Right atrium auricular region (tissue), 2 donors: ENCODE measurements around the gene CCDC116. TPM values are rescaled to one million over a fixed set of nuclear protein-coding genes. Genes with fewer than 3 reads are reported as not detected.
"Not testable (repeated sequence)": the region's sequence is repeated elsewhere in the genome, so short reads cannot be mapped to it uniquely, and the experiment has no call there.

Experiments
- DNase-seq: peaks from one replicate; pipeline ENCODE4 v3.0.0-alpha.2; 2019; ENCODE audit warnings: low spot score
- H3K27ac ChIP-seq, 2 donors: fragments of 200-600 bp; sonication (generic); 1 replicate in 1 of 2; 2 replicates in 1 of 2; pipeline ENCODE4 v1.5.1; 2016 to 2019
- H3K27me3 ChIP-seq, 2 donors: fragments of 200-600 bp; sonication (generic); one replicate each; pipeline versions ENCODE4 v1.5.1 to v1.6.0; 2017 to 2019
- H3K36me3 ChIP-seq: fragments of 200-600 bp; sonication (generic); one replicate; pipeline ENCODE4 v1.5.1; 2016
- H3K4me1 ChIP-seq, 2 donors: fragments of 200-600 bp; sonication (generic); one replicate each; pipeline versions ENCODE4 v1.5.1 to v1.6.0; 2017 to 2019
- H3K4me3 ChIP-seq, 2 donors: fragments of 200-600 bp; sonication (generic); 1 replicate in 1 of 2; 2 replicates in 1 of 2; pipeline ENCODE4 v1.5.1; 2017 to 2019; ENCODE audit warnings: mild to moderate bottlenecking in 1 of 2, moderate library complexity in 1 of 2
- H3K9me3 ChIP-seq, 2 donors: fragments of 200-600 bp; sonication (generic); one replicate each; pipeline ENCODE4 v1.5.1; 2019
- total RNA-seq, 2 donors: library from RNA; depleted of rRNA; stranded (reverse); fragments of >200 nt; gene quantifications; one replicate each; pipeline ENCODE4 v1.1.0, GENCODE V29; 2016
- TF ChIP-seq, protein P1 (sequence below), 2 donors: fragments of 200-600 bp; sonication (generic); IDR thresholded peaks; one replicate each; pipeline ENCODE4 v1.5.1; 2019; ENCODE audit warnings: antibody characterized with exemption in 2 of 2

CCDC116 gene
- total RNA-seq, 2 donors from 2014 or later, result not detected

DNA sequence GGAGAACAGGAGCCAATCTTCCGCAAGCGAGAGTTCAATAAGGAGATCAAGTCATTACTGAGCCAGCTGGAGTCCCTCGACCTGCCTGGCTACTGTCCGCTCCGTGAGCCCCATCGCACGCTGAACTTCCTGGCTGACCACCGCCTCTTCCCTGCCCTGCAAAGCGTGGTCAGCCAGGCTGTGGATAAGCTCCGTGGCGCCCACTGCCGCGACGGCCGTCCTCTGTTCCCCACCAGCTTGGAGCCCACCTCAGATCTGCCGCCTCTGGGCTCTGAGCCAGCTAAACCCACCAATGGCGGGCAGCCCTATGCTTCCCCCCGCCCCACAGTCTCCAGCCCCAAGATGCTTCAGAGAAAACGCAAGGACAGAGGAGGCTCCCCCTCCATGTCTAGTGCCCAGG is 2.3 kb downstream of the CCDC116 start:
- H3K4me3 ChIP-seq, result no peak overlapping the region
- no peaks in the 10 kb centered on the region for H3K4me1 ChIP-seq
- H3K27ac ChIP-seq, result no peak overlapping the region
- TF ChIP-seq, protein P1, sequence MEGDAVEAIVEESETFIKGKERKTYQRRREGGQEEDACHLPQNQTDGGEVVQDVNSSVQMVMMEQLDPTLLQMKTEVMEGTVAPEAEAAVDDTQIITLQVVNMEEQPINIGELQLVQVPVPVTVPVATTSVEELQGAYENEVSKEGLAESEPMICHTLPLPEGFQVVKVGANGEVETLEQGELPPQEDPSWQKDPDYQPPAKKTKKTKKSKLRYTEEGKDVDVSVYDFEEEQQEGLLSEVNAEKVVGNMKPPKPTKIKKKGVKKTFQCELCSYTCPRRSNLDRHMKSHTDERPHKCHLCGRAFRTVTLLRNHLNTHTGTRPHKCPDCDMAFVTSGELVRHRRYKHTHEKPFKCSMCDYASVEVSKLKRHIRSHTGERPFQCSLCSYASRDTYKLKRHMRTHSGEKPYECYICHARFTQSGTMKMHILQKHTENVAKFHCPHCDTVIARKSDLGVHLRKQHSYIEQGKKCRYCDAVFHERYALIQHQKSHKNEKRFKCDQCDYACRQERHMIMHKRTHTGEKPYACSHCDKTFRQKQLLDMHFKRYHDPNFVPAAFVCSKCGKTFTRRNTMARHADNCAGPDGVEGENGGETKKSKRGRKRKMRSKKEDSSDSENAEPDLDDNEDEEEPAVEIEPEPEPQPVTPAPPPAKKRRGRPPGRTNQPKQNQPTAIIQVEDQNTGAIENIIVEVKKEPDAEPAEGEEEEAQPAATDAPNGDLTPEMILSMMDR (IDR thresholded peaks at IDR 0.05), result no peak
- no peaks in the 10 kb centered on the region for H3K9me3 ChIP-seq
- DNase-seq, result no peak
- H3K27me3 ChIP-seq, result no peaks in the 10 kb centered on the region
- H3K36me3 ChIP-seq, result no peaks in the 10 kb centered on the region

DNA sequence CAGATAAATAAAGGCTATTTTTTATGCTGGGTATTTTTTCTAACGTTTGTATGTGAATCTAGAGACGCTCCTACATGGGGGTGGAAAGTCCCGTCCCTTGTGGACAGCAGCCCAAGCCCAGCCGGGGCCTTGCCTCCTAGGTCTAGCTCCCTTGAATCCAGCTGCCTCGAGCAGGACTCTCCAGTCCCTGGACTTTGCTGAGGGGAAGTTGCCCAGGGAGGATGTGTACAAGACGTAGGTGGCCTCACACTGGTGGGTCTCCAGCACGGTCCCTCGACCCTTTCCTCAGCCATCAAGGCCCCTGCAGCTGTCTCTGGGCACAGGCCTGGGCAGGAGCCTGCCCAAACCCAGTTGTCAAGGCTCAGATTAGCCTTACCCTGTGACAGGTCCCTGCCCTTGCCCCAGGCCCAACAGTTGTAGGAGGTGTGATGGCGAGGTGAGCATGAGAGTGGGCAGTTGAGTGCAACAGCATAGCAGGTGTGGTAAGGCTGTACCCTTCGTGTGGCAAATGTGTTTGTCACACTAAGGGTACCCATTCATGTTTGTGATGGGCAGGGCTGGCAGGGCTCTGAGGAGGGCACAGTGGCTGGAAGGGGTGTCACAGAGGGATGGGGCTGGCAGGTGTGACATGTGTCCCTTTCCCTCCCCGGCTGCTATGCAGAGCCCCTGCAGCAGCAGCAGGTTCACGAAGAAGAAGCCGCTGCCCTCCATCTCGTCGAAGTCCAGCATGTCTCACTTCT is 3.4 kb downstream of the CCDC116 start:
- Histone ChIP-seq H3K27ac (no peak overlapping the region), H3K9me3 (no peaks in the 10 kb centered on the region), H3K4me1 (peaks cover 0 to under 1% of the 10 kb centered on the region in 2 donors), H3K4me3 (no peak overlapping the region), H3K27me3 (no peaks in the 10 kb centered on the region), H3K36me3 (no peaks in the 10 kb centered on the region)
- DNase-seq, result no peak
- TF ChIP-seq, protein P1 (IDR thresholded peaks at IDR 0.05), result no peak

DNA sequence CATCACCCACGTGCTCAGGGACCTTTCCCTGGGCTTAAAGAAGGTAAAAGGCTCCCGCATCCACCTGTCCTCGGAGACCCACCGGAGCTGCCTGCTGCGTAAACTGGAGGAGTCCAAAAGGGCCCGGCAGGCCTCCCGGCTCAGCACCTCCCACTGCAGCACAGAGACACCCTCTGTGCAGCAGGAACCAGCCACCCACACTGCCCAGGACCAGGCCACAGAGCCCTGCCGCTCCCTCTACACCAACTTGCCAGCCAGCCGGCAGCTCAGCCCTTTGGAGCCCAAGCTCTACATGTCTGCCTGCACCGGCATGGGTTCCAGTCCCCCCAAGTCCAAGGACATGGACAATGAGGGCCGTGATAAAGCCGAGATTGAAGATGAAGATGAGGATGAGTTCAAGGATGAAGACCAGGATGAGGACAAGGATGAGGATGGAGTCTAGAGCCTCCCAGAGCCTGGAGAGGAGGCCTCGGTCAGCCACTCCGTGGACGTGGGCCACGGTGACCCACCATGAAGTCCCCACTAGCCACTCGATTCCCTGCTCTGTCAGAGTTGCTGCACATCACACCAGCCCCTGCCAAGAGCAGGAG is 4.2 kb downstream of the CCDC116 start:
- Histone ChIP-seq H3K36me3 (no peaks in the 10 kb centered on the region), H3K27ac (no peak overlapping the region), H3K27me3 (no peaks in the 10 kb centered on the region), H3K9me3 (no peaks in the 10 kb centered on the region), H3K4me3 (no peak overlapping the region), H3K4me1 (peaks cover 0 to 5% of the 10 kb centered on the region in 2 donors)
- TF ChIP-seq, protein P1 (IDR thresholded peaks at IDR 0.05), result no peak
- DNase-seq, result no peak

DNA sequence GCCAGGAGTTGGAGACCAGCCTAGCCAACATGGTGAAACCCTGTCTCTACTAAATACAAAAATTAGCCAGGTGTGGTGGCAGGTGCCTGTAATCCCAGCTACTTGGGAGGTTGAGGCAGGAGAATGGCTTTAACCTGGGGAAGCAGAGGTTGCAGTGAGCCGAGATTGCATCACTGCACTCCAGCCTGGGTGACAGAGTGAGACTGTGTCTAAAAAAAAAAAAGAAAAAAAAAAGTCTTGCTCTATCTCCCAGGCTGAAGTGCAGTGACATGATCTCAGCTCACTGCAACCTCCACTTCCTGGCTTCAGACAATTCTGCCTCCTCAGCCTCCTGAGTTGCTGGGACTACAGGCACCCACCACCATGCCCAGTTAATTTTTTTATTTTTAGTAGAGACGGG is 4.9 kb downstream of the CCDC116 start:
- H3K36me3 ChIP-seq, H3K27me3 ChIP-seq, H3K27ac ChIP-seq, H3K4me1 ChIP-seq, H3K9me3 ChIP-seq, DNase-seq, H3K4me3 ChIP-seq: not testable (repeated sequence)

DNA sequence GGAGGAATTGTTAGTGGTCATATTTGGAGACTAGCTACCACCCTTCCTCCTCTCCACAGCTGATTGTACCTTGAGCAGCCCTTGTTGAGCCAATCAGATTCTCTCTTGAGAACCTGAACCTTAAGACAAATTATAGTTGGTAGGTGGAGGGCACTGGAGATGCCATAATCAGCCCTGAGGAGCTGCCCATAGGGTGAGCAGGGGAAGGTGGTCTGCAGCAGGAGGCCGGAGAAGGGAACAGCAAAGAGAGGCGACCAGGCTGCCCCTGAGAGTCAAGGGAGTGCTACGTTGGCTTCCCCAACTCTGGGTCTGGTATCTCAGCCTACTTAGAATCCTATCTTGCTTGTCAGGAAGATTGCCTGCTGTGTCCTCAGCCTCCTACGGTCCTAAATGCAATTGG is 6.8 kb downstream of the CCDC116 start:
- DNase-seq, result no peak

DNA sequence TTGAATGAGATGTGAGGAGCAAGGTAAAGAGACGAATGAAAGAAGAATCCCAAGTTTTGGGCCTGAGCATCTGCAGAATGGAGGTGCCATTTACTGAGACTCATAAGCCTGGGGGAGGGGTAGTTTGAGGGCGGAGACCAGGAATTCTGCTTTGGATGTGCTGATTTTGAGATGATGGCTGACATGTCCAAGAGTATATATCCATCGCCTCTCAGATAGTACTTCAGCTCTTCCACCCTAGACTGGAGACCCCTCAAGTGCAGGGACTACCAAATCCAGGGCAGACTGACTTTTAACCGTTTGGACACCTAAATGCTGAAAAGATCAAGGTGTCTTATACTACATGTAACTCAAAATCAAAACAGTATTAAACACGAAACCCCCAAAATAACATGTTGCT is 8.2 kb downstream of the CCDC116 start:
- Histone ChIP-seq H3K27me3 (no peaks in the 10 kb centered on the region), H3K9me3 (no peaks in the 10 kb centered on the region), H3K4me3 (no peak overlapping the region), H3K4me1 (peaks cover 0 to 20% of the 10 kb centered on the region in 2 donors), H3K27ac (no peak overlapping the region), H3K36me3 (no peaks in the 10 kb centered on the region)
- DNase-seq, result no peak
- TF ChIP-seq, protein P1 (IDR thresholded peaks at IDR 0.05), result no peak

More for the DNA sequence above, 6.8 kb downstream of the CCDC116 start:
- Histone ChIP-seq H3K27ac (no peak overlapping the region), H3K27me3 (no peaks in the 10 kb centered on the region), H3K4me3 (no peak overlapping the region), H3K9me3 (no peaks in the 10 kb centered on the region), H3K36me3 (no peaks in the 10 kb centered on the region), H3K4me1 (peaks cover 0 to 20% of the 10 kb centered on the region in 2 donors)
- TF ChIP-seq, protein P1 (IDR thresholded peaks at IDR 0.05), result no peak
